A549 (cell line): ENCODE data around the gene SLC25A26. TPM values are rescaled to one million over a fixed set of nuclear protein-coding genes. Genes with fewer than 3 reads are reported as not detected.

Source experiments
- ATAC-seq, 2 experiments: fragments of 200-7000 bp in 1 of 2; fragments of >200 bp in 1 of 2; cut with Nextera tagmentation in 1 of 2; cut with Tn5 transposase in 1 of 2; 3 replicates each; pipeline versions ENCODE4 v1.8.0 to v1.9.1; 2018 to 2020; ENCODE audit warnings: mild to moderate bottlenecking in 1 of 2, moderate library complexity in 1 of 2
- CTCF ChIA-PET: fragments of 300-600 bp; sonication (Branson Sonifier 250); formaldehyde crosslinking; extraction: SDS; loops from one replicate; lab custom pipeline; 2021; ENCODE audit warnings: antibody characterized with exemption, inconsistent platforms; lab: Yijun Ruan, JAX
- POLR2A ChIA-PET: fragments of 350-600 bp; formaldehyde crosslinking; extraction: SDS; loops from one replicate; lab custom pipeline; 2021; ENCODE audit warnings: antibody characterized with exemption, inconsistent platforms; lab: Yijun Ruan, JAX
- DNase-seq, 2 experiments: peaks; one replicate each; pipeline versions ENCODE4 v3.0.0 to v3.0.0-alpha.2; 2011 to 2016; ENCODE audit warnings: low read depth in 1 of 2, low spot score in 1 of 2
- FAIRE-seq: peaks from 2 replicates; lab custom pipeline; 2011; peaks lifted over from hg19 to GRCh38; lab: Jason Lieb, UNC
- H3K27ac ChIP-seq, 2 experiments: fragments of >200 bp; sonication (Bioruptor Twin); formaldehyde crosslinking; 3 replicates each; pipeline ENCODE4 v1.5.1; 2016 to 2017
- H3K4me1 ChIP-seq: fragments of >200 bp; sonication (Bioruptor Twin); formaldehyde crosslinking; 3 replicates; pipeline ENCODE4 v1.6.1; 2016
- H3K4me2 ChIP-seq: fragments of >200 bp; sonication (Bioruptor Twin); formaldehyde crosslinking; 3 replicates; pipeline ENCODE4 v1.6.1; 2016
- H3K4me3 ChIP-seq: fragments of >200 bp; sonication (Bioruptor Twin); formaldehyde crosslinking; 3 replicates; pipeline ENCODE4 v1.5.1; 2016
- H3K9me3 ChIP-seq: fragments of >200 bp; sonication (Bioruptor Twin); formaldehyde crosslinking; 3 replicates; pipeline ENCODE4 v1.6.1; 2016
- CBX8 ChIP-seq: fragments of 200-600 bp; sonication (generic); IDR thresholded peaks from 2 replicates; pipeline ENCODE4 v1.6.1; 2016
- CEBPB ChIP-seq, 2 experiments: fragments of >200 bp in 1 of 2; sonication (Bioruptor Twin) in 1 of 2; formaldehyde crosslinking in 1 of 2; IDR thresholded peaks; 2 replicates each; pipeline ENCODE4 v1.6.1; 2012 to 2016
- CHD4 ChIP-seq: fragments of 200-600 bp; sonication (generic); IDR thresholded peaks from 2 replicates; pipeline ENCODE4 v1.6.1; 2016; ENCODE audit warnings: antibody characterized with exemption, mild to moderate bottlenecking, borderline replicate concordance
- EHMT2 ChIP-seq: fragments of 200-600 bp; sonication (generic); IDR thresholded peaks from 2 replicates; pipeline ENCODE4 v1.6.1; 2016; ENCODE audit warnings: antibody characterized with exemption, low read depth, mild to moderate bottlenecking, moderate library complexity
- GATA3 ChIP-seq: IDR thresholded peaks from 2 replicates; pipeline ENCODE4 v1.6.1; 2012; ENCODE audit warnings: borderline replicate concordance
- HDAC2 ChIP-seq: fragments of 200-600 bp; sonication (generic); IDR thresholded peaks from 2 replicates; pipeline ENCODE4 v1.6.1; 2016
- HEYL ChIP-seq: fragments of 250-450 bp; sonication (Bioruptor Pico); IDR thresholded peaks from 2 replicates; pipeline ENCODE4 v1.8.0; 2021; ENCODE audit warnings: mild to moderate bottlenecking, moderate library complexity
- HOXA7 ChIP-seq: fragments of 250-450 bp; sonication (Bioruptor Pico); IDR thresholded peaks from 2 replicates; pipeline ENCODE4 v1.5.0; 2020; ENCODE audit warnings: mild to moderate bottlenecking, moderate library complexity
- HOXB5 ChIP-seq: fragments of 250-450 bp; sonication (Bioruptor Pico); IDR thresholded peaks from 2 replicates; pipeline ENCODE4 v1.5.0; 2020; ENCODE audit warnings: mild to moderate bottlenecking, moderate library complexity
- JUN ChIP-seq, 2 experiments: fragments of >200 bp; sonication (Bioruptor Twin); formaldehyde crosslinking; IDR thresholded peaks; 2 replicates in 1 of 2; 3 replicates in 1 of 2; pipeline ENCODE4 v1.6.1; 2016 to 2017
- KDM1A ChIP-seq: fragments of 200-600 bp; sonication (generic); IDR thresholded peaks from 2 replicates; pipeline ENCODE4 v1.6.1; 2016; ENCODE audit warnings: low read depth, mild to moderate bottlenecking
- KDM5A ChIP-seq: fragments of 200-600 bp; sonication (generic); IDR thresholded peaks from 2 replicates; pipeline ENCODE4 v1.6.1; 2016; ENCODE audit warnings: antibody characterized with exemption, mild to moderate bottlenecking
- MAZ ChIP-seq: fragments of 150-350 bp; IDR thresholded peaks from 2 replicates; pipeline ENCODE4 v1.6.1; 2014; ENCODE audit warnings: antibody characterized with exemption, low read depth, low read length, borderline replicate concordance
- NR3C1 ChIP-seq: fragments of >200 bp; sonication (Bioruptor Twin); formaldehyde crosslinking; IDR thresholded peaks from 3 replicates; pipeline ENCODE4 v1.6.1; 2017
- RAD21 ChIP-seq, 2 experiments: fragments of >200 bp in 1 of 2; sonication (Bioruptor Twin) in 1 of 2; formaldehyde crosslinking in 1 of 2; IDR thresholded peaks in 1 of 2; conservative IDR thresholded peaks in 1 of 2; 2 replicates in 1 of 2; 3 replicates in 1 of 2; pipeline ENCODE4 v1.6.1; 2012 to 2018; ENCODE audit warnings: inconsistent platforms in 1 of 2
- RNF2 ChIP-seq: fragments of 200-600 bp; sonication (generic); IDR thresholded peaks from 2 replicates; pipeline ENCODE4 v1.6.1; 2016; ENCODE audit warnings: low read depth, mild to moderate bottlenecking, antibody characterized with exemption, moderate library complexity, borderline replicate concordance
- SMC3 ChIP-seq: fragments of >200 bp; sonication (Bioruptor Twin); formaldehyde crosslinking; IDR thresholded peaks from 3 replicates; pipeline ENCODE4 v1.6.1; 2018; ENCODE audit warnings: inconsistent platforms
- SREBF2 ChIP-seq: fragments of 450-650 bp; IDR thresholded peaks from 2 replicates; pipeline ENCODE4 v1.6.1; 2014; ENCODE audit warnings: mild to moderate bottlenecking, moderate library complexity
- ZSCAN20 ChIP-seq: fragments of 250-450 bp; sonication (Bioruptor Pico); IDR thresholded peaks from 2 replicates; pipeline ENCODE4 v1.8.0; 2022; ENCODE audit warnings: mild to moderate bottlenecking, moderate library complexity
- WGBS: methylation state at CpG from one replicate; pipeline ENCODE4 v1.1.6; 2017; ENCODE audit errors: missing lambda C conversion rate; 5-methylcytosine and 5-hydroxymethylcytosine counted together
- polyA plus RNA-seq, 4 experiments: library from polyadenylated mRNA; depleted of rRNA in 3 of 4; stranded (reverse); fragments of >200 nt; fragmentation: RNase III in 1 of 4; extraction: RNeasy Plus Mini Kit Qiagen cat#74134 plus additional on column Dnase treatment in 1 of 4; gene quantifications; 2 replicates in 3 of 4; 3 replicates in 1 of 4; pipeline ENCODE4 v1.2.3, GENCODE V29; 2011 to 2017
- TF ChIP-seq, protein P1 (sequence below): fragments of 250-450 bp; sonication (Bioruptor Pico); IDR thresholded peaks from 2 replicates; pipeline ENCODE4 v1.5.0; 2021; ENCODE audit warnings: mild to moderate bottlenecking, moderate library complexity, borderline replicate concordance
- TF ChIP-seq, protein P2 (sequence below): fragments of 150-350 bp; IDR thresholded peaks from 2 replicates; pipeline ENCODE4 v1.6.1; 2014; ENCODE audit warnings: low read depth, mild to moderate bottlenecking, low read length

SLC25A26 gene
- polyA plus RNA-seq, 2 of the 4 experiments (the other 2 are of a cell fraction): 13.0 to 30.5 TPM

DNA sequence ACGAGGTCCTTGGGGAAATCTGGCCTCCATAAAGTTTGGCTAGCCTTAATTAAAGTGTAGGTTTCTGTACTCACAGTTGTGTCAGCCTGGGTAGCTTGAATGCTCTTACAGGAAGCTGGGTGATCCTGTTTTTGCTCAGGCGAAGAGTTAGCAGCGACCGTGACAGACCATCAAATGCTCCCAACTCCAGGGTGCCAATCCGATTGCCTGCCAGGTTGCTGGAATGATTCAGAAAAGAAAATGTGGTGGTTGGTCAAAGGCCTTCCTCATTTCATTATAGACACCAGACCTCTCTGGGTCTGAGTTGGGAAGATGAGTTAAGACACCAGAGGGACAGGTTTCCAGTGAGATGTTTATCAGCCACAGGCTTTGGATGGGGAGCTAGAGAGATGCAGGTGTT lies 194.0 kb downstream of the SLC25A26 start:
- ChIA-PET POLR2A (no interaction called here), CTCF (interaction anchor here (1.3 kb wide), 1 partner anchor 408 kb away, joined by 3 read pairs; no protein-coding TSS in a partner anchor)
- no peak overlapping the region for H3K27ac ChIP-seq
- no peak overlapping the region for H3K4me2 ChIP-seq
- DNase-seq (no peak), ATAC-seq (no peak), FAIRE-seq (no peak)
- no peaks in the 10 kb centered on the region for H3K9me3 ChIP-seq
- no peak overlapping the region for H3K4me3 ChIP-seq
- TF ChIP-seq MAZ: no peak
- H3K4me1 ChIP-seq: 0 out of 3 replicates have a peak, but pooled peaks cover 4% of the 10 kb centered on the region
- 91% methylated on average over 5 of the region's 5 CpGs for WGBS

DNA sequence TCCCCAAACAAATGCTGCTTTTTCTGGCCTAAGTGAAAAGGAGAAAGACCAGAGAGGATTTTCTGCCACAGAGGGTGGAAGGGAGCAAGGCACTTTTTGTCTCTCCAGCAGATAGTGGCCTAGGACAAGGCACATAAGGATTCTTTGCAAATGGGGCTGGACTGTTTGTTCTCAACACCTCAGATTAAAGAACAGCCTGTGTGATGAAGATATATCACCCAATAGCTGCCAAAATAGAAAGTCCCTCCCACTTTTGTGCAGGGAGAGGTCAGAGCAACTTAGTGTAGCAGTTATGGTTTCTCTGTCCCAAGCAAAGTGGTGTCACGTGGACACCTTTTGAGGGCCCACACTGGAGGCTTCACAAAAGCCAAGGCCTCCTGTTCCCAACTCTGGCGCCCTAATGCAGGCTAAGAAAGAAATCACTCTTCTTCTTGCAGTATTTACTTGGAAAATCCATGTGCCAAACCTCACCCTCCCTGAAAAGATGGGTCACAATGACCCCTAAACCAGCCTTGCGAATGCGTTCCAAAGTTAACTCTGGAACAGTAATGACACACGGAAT lies 195.1 kb downstream of the SLC25A26 start:
- no peak for DNase-seq
- H3K9me3 ChIP-seq: 0 out of 3 replicates have a peak, but pooled peaks cover 2% of the 10 kb centered on the region
- WGBS: 69% methylated on average over 5 of the region's 5 CpGs
- no peak for FAIRE-seq
- TF ChIP-seq KDM1A (no peak), RNF2 (no peak), KDM5A (no peak), HOXA7 (no peak), HEYL (CRISPR knock-in tag) (no peak), CHD4 (no peak), GATA3 (no peak), JUN (IDR thresholded peaks at IDR 0.05) (no peak), ZSCAN20 (CRISPR knock-in tag) (no peak), HOXB5 (CRISPR knock-in tag) (no peak), NR3C1 (no peak), SREBF2 (no peak), RAD21 (conservative IDR thresholded peaks at IDR 0.05 in 1 of 2, IDR thresholded peaks at IDR 0.05 in 1 of 2) (no peak), CEBPB (IDR thresholded peaks at IDR 0.05) (no peak), SMC3 (no peak), CBX8 (no peak)
- TF ChIP-seq, protein P1, sequence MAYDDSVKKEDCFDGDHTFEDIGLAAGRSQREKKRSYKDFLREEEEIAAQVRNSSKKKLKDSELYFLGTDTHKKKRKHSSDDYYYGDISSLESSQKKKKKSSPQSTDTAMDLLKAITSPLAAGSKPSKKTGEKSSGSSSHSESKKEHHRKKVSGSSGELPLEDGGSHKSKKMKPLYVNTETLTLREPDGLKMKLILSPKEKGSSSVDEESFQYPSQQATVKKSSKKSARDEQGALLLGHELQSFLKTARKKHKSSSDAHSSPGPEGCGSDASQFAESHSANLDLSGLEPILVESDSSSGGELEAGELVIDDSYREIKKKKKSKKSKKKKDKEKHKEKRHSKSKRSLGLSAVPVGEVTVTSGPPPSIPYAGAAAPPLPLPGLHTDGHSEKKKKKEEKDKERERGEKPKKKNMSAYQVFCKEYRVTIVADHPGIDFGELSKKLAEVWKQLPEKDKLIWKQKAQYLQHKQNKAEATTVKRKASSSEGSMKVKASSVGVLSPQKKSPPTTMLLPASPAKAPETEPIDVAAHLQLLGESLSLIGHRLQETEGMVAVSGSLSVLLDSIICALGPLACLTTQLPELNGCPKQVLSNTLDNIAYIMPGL (CRISPR knock-in tag): no peak
- TF ChIP-seq, protein P2, sequence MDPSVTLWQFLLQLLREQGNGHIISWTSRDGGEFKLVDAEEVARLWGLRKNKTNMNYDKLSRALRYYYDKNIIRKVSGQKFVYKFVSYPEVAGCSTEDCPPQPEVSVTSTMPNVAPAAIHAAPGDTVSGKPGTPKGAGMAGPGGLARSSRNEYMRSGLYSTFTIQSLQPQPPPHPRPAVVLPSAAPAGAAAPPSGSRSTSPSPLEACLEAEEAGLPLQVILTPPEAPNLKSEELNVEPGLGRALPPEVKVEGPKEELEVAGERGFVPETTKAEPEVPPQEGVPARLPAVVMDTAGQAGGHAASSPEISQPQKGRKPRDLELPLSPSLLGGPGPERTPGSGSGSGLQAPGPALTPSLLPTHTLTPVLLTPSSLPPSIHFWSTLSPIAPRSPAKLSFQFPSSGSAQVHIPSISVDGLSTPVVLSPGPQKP: no peak
- TF ChIP-seq, all 56 proteins: peak for 0
- Histone ChIP-seq H3K4me1 (0 out of 3 replicates have a peak, but pooled peaks cover 4% of the 10 kb centered on the region), H3K4me3 (no peak overlapping the region), H3K27ac (no peak overlapping the region), H3K4me2 (no peak overlapping the region)
- POLR2A ChIA-PET: no interaction called here
- CTCF ChIA-PET: interaction anchor here (1.6 kb wide), 1 partner anchor 9 kb away, joined by 6 read pairs; no protein-coding TSS in a partner anchor
- no peak for ATAC-seq

DNA sequence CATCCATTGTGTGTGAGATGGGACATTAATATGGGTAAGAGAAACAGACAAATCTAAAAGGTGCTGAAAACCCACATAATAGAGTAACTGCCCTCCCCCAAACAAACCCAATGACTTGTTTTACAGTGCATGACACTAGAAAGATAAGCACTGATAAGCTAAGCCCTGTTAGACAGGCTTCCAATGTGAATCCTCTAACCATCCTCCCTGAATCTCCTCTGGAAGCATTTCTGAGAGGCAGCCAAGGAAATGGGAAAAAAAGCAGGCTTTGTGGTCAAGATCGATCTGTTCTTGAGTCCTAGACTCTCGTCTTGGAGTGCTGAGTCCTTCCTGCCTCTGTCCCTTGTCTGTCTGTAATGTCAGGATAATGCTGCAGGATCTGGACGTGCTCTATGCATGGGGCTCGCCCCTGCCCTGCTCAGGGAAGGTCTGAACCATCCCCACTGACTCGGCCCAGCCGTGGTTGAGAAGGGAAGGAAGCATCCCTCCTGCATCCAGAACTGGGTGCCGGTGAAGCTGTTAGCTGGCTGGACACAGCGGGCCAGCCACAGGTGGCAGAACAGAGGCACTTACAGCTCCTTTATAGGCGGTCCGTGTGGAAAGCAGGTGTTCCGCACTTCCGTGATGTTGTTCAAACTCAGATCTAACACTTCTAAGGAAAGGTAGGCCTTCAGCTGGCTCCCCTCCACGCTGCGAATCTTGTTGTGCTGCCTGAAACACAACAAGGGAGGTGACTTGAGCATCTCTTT lies 195.9 kb downstream of the SLC25A26 start:
- no peak for DNase-seq
- POLR2A ChIA-PET: no interaction called here
- TF ChIP-seq EHMT2: no peak
- no peak for TF ChIP-seq HDAC2
- no peak for TF ChIP-seq SREBF2
- TF ChIP-seq, all 56 proteins: peak for 0
- Histone ChIP-seq H3K9me3 (0 out of 3 replicates have a peak, but pooled peaks cover 2% of the 10 kb centered on the region), H3K4me1 (0 out of 3 replicates have a peak, but pooled peaks cover 4% of the 10 kb centered on the region), H3K4me2 (no peak overlapping the region), H3K27ac (no peak overlapping the region), H3K4me3 (no peak overlapping the region)
- ATAC-seq (no peak), FAIRE-seq (no peak)
- CTCF ChIA-PET: interaction anchor here (1.0 to 1.6 kb wide), 2 partner anchors 10 to 400 kb away, joined by 3 to 6 read pairs; no protein-coding TSS in a partner anchor
- 83% methylated on average over 14 of the region's 14 CpGs for WGBS
